ENCODE data around the gene ZNF625.

DNA sequence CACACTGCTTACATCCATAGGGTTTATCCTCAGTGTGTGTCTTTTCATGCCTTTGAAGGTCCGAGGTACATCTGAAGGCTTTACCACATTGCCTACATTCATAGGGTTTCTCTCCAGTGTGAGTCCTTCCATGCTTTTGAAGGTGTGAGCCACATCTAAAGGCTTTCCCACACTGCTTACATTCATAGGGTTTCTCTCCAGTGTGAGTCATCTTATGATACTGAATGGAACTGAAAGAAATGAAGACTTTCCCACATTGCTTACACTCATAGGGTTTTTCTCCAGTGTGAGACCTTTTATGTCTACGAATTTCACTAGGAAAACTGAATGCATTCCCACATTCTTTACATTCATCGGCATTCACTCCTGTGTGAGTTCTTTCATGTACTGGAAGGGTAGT lies 23.5 kb downstream of the ZNF625 start:
- TF ChIP-seq, protein P1, sequence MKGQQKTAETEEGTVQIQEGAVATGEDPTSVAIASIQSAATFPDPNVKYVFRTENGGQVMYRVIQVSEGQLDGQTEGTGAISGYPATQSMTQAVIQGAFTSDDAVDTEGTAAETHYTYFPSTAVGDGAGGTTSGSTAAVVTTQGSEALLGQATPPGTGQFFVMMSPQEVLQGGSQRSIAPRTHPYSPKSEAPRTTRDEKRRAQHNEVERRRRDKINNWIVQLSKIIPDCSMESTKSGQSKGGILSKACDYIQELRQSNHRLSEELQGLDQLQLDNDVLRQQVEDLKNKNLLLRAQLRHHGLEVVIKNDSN (IDR thresholded peaks at IDR 0.05): no peak
- TF ChIP-seq, protein P2, sequence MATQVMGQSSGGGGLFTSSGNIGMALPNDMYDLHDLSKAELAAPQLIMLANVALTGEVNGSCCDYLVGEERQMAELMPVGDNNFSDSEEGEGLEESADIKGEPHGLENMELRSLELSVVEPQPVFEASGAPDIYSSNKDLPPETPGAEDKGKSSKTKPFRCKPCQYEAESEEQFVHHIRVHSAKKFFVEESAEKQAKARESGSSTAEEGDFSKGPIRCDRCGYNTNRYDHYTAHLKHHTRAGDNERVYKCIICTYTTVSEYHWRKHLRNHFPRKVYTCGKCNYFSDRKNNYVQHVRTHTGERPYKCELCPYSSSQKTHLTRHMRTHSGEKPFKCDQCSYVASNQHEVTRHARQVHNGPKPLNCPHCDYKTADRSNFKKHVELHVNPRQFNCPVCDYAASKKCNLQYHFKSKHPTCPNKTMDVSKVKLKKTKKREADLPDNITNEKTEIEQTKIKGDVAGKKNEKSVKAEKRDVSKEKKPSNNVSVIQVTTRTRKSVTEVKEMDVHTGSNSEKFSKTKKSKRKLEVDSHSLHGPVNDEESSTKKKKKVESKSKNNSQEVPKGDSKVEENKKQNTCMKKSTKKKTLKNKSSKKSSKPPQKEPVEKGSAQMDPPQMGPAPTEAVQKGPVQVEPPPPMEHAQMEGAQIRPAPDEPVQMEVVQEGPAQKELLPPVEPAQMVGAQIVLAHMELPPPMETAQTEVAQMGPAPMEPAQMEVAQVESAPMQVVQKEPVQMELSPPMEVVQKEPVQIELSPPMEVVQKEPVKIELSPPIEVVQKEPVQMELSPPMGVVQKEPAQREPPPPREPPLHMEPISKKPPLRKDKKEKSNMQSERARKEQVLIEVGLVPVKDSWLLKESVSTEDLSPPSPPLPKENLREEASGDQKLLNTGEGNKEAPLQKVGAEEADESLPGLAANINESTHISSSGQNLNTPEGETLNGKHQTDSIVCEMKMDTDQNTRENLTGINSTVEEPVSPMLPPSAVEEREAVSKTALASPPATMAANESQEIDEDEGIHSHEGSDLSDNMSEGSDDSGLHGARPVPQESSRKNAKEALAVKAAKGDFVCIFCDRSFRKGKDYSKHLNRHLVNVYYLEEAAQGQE (IDR thresholded peaks at IDR 0.05; ENCODE audit: low read depth): no peak
- TF ChIP-seq EP300 (IDR thresholded peaks at IDR 0.05; ENCODE audit: borderline replicate concordance): no peak
- TF ChIP-seq CEBPB (IDR thresholded peaks at IDR 0.05): no peak
- TF ChIP-seq TAF1 (IDR thresholded peaks at IDR 0.05; ENCODE audit: low read depth): no peak
- no peak for TF ChIP-seq FOXM1 (IDR thresholded peaks at IDR 0.05; ENCODE audit: borderline replicate concordance, low read depth)
- TF ChIP-seq RAD21 (IDR thresholded peaks at IDR 0.05; ENCODE audit: low read depth): no peak
- no peak for TF ChIP-seq TCF12 (IDR thresholded peaks at IDR 0.05; ENCODE audit: low read depth)

Data from Ishikawa (cell line).